Measurements from ENCODE around the gene GSTO2.

- TF ChIP-seq CTCF (IDR thresholded peaks at IDR 0.05) (no peak), POLR2A (IDR thresholded peaks at IDR 0.05) (no peak)
Observed at GRCh38 chr10:104339469-104340110, 70.6 kb downstream of the GSTO2 start.

Data from lower leg skin (tissue), 3 donors.